Fibroblast of the aortic adventitia (primary cell): Measurements from ENCODE around the gene HPF1. TPM values are rescaled to one million over a fixed set of nuclear protein-coding genes. Genes with fewer than 3 reads are reported as not detected.

Experiments used
- DNase-seq: peaks from one replicate; pipeline ENCODE4 v3.0.0-alpha.2; 2010; ENCODE audit warnings: low read depth
- H3K4me3 ChIP-seq: 2 replicates; pipeline ENCODE4 v1.5.1; 2011; ENCODE audit warnings: low read depth, mild to moderate bottlenecking, control low read depth, low read length, moderate library complexity
- CTCF ChIP-seq: IDR thresholded peaks from 2 replicates; pipeline ENCODE4 v1.5.1; 2011; ENCODE audit warnings: mild to moderate bottlenecking, low read length, control low read depth, inconsistent platforms; ENCODE audit not compliant: insufficient read depth
- total RNA-seq: library from RNA; depleted of rRNA; stranded (reverse); fragments of >200 nt; gene quantifications from 2 replicates; pipeline ENCODE4 v1.2.3, GENCODE V29; 2012; ENCODE audit warnings: low replicate concordance

Gene HPF1
- total RNA-seq, 1 donor: 53.8 TPM

- no peak for DNase-seq
- no peak for TF ChIP-seq CTCF
- no peak overlapping the region for H3K4me3 ChIP-seq
Measured at GRCh38 chr4:169682372-169683047, 75.2 kb downstream of the HPF1 start.

Other genes with a start within 250 kb of the HPF1 start
- gene NEK1, start 145.4 kb downstream of the HPF1 start, total RNA-seq: 18.2 and 19.9 TPM in 2 replicates
- 38.3 and 50.6 TPM in 2 replicates for gene CLCN3, start 137.4 kb downstream of the HPF1 start, total RNA-seq